Measurements from ENCODE around the gene FAM83B.

GRCh38 chr6:54864272-54864671, 17.7 kb downstream of the FAM83B start:
- TF ChIP-seq ZFP30 (CRISPR knock-in tag; IDR thresholded peaks at IDR 0.05) (no peak), ARNTL (CRISPR knock-in tag; IDR thresholded peaks at IDR 0.05; ENCODE audit: borderline replicate concordance, low read depth) (no peak), RARB (CRISPR knock-in tag; IDR thresholded peaks at IDR 0.05) (no peak), ZNF565 (CRISPR knock-in tag; conservative IDR thresholded peaks at IDR 0.05; ENCODE audit: low read depth) (no peak), ZNF8 (CRISPR knock-in tag; IDR thresholded peaks at IDR 0.05) (no peak), TSHZ2 (CRISPR knock-in tag; IDR thresholded peaks at IDR 0.05) (no peak), PPARA (CRISPR knock-in tag; IDR thresholded peaks at IDR 0.05; ENCODE audit: borderline replicate concordance) (no peak), PATZ1 (CRISPR knock-in tag; IDR thresholded peaks at IDR 0.05; ENCODE audit: borderline replicate concordance) (no peak), BACH2 (CRISPR knock-in tag; IDR thresholded peaks at IDR 0.05; ENCODE audit: borderline replicate concordance) (no peak)
